ENCODE measurements around the gene HIC2.
"Not testable (repeated sequence)": the region's sequence is repeated elsewhere in the genome, so short reads cannot be mapped to it uniquely, and the experiment has no call there.

- TF ChIP-seq, protein P1, sequence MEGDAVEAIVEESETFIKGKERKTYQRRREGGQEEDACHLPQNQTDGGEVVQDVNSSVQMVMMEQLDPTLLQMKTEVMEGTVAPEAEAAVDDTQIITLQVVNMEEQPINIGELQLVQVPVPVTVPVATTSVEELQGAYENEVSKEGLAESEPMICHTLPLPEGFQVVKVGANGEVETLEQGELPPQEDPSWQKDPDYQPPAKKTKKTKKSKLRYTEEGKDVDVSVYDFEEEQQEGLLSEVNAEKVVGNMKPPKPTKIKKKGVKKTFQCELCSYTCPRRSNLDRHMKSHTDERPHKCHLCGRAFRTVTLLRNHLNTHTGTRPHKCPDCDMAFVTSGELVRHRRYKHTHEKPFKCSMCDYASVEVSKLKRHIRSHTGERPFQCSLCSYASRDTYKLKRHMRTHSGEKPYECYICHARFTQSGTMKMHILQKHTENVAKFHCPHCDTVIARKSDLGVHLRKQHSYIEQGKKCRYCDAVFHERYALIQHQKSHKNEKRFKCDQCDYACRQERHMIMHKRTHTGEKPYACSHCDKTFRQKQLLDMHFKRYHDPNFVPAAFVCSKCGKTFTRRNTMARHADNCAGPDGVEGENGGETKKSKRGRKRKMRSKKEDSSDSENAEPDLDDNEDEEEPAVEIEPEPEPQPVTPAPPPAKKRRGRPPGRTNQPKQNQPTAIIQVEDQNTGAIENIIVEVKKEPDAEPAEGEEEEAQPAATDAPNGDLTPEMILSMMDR (conservative IDR thresholded peaks at IDR 0.05; ENCODE audit: low read depth, low read length): not testable (repeated sequence)
- not testable (repeated sequence) for TF ChIP-seq EZH2 (IDR thresholded peaks at IDR 0.05; ENCODE audit: low read length, unreplicated experiment)
Measured at GRCh38 chr22:21375880-21376279, 41.3 kb upstream of the HIC2 start.
